ENCODE results near the gene EPB41L5.

DNA sequence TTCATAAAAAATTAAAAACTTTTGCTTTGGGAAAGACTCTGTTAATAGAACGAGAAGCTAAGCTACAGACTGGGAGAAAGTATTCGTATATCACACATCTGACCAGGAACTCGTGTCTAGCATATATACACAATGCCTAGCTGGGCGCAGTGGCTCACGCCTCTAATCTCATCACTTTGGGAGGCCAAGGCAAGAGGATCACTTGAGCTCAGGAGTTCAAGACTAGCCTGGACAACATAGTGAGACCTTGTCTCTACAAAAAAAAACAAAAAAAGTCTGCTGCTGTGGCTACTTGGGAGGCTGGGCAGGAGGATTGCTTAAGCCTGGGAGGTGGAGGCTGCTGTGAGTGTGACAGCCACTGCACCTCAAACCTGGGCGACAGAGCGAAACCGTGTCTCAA is 46.6 kb downstream of the EPB41L5 start:
- TF ChIP-seq POLR2A (IDR thresholded peaks at IDR 0.05; ENCODE audit: low read depth, low read length), result no peak
- no peak for TF ChIP-seq TAF1 (IDR thresholded peaks at IDR 0.05; ENCODE audit: borderline replicate concordance, low read depth, low read length)
